ENCODE data around the gene OGG1.

The OGG1 gene

GRCh38 chr3:9786825-9787669, 37.3 kb downstream of the OGG1 start:
- H3K4me3 ChIP-seq (ENCODE audit: low read depth, low read length): no peak overlapping the region
- peak; percentile 59 for TF ChIP-seq CTCF (IDR thresholded peaks at IDR 0.05; ENCODE audit: insufficient read depth, low read depth, low read length, missing control alignments)
- no peak for DNase-seq (ENCODE audit: low read depth)

- no peak overlapping the region for H3K4me3 ChIP-seq (ENCODE audit: low read depth, low read length)
- TF ChIP-seq CTCF (IDR thresholded peaks at IDR 0.05; ENCODE audit: insufficient read depth, low read depth, low read length, missing control alignments): no peak
- DNase-seq (ENCODE audit: low read depth): no peak
These were observed 38.0 kb downstream of the OGG1 start for GRCh38 chr3:9787714-9788113.

GRCh38 chr3:9791127-9791526, 41.4 kb downstream of the OGG1 start:
- DNase-seq (ENCODE audit: low read depth): no peak
- peak overlapping the region; percentile 86 for H3K4me3 ChIP-seq (ENCODE audit: low read depth, low read length)

GRCh38 chr3:9791790-9792404, 42.1 kb downstream of the OGG1 start:
- no peak for DNase-seq (ENCODE audit: low read depth)
- peak overlapping the region; percentile 86 for H3K4me3 ChIP-seq (ENCODE audit: low read depth, low read length)
- no peak for TF ChIP-seq CTCF (IDR thresholded peaks at IDR 0.05; ENCODE audit: insufficient read depth, low read depth, low read length, missing control alignments)

More at GRCh38 chr3:9791127-9791526, 41.4 kb downstream of the OGG1 start:
- TF ChIP-seq CTCF (IDR thresholded peaks at IDR 0.05; ENCODE audit: insufficient read depth, low read depth, low read length, missing control alignments): no peak

GRCh38 chr3:9792405-9793160, 42.8 kb downstream of the OGG1 start, which contains the start of the genes ARPC4 and TADA3:
Gene ARPC4 (plus strand): TSS chr3:9793082. CDS start chr3:9793122, 40 bp downstream.
Gene TADA3 (minus strand): TSS chr3:9792473. CDS start chr3:9791466, 1,007 bp downstream.
- TF ChIP-seq CTCF (IDR thresholded peaks at IDR 0.05; ENCODE audit: insufficient read depth, low read depth, low read length, missing control alignments): no peak
- peak within 1 kb of the TSS; percentile 86 for H3K4me3 ChIP-seq (ENCODE audit: low read depth, low read length)
- peak; percentile 98 for DNase-seq (ENCODE audit: low read depth)

GRCh38 chr3:9793161-9793781, 43.5 kb downstream of the OGG1 start:
- H3K4me3 ChIP-seq (ENCODE audit: low read depth, low read length): peak overlapping the region; percentile 86
- no peak for TF ChIP-seq CTCF (IDR thresholded peaks at IDR 0.05; ENCODE audit: insufficient read depth, low read depth, low read length, missing control alignments)
- DNase-seq (ENCODE audit: low read depth): peak; percentile 68
